HG03558 (cell line): ENCODE results near the gene STAT5A.

Experiments used
- ATAC-seq: cut with Tn5 transposase; IDR thresholded peaks from one replicate; pipeline ENCODE4 v1.9.1; 2021; ENCODE audit warnings: moderate number of reproducible peaks; ENCODE audit not compliant: unreplicated experiment; ENCODE audit errors: extremely low read depth

Gene STAT5A

DNA sequence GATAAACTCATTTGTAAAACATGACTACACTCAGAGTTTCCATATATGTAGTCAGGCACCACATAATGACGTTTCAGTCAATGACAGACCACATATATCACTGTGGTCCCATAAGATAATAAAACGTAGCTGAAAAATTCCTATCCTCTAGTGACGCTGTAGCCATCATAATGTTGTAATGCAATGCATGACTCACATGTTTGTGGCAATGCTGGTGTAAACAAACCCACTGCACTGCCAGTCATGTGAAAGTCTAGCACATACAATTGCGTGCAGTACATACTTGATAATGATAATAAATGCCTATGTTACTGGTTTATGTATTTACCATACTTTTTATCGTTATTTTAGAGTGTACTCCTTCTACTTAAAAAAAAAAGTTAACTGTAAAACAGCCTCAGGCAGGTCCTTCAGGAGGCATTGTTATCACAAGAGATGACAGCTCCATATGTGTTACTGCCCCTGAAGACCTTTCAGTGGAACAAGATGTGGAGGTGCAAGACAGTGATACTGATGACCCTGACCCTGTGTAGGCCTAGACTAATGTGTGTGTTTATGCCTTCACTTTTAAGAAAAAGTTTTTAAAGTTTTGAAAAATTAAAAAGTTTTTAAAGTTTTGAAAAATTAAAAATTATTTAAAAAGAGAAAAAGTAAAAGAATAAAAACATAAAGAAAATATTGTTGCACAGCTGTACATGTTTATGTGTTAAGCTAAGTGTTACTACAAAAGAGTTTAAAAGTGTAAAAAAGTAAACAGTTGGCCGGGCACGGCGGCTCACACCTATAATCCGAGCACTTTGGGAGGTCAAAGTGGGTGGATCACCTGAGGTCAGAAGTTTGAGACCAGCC lies 21.2 kb upstream of the STAT5A start:
- no peak for ATAC-seq

DNA sequence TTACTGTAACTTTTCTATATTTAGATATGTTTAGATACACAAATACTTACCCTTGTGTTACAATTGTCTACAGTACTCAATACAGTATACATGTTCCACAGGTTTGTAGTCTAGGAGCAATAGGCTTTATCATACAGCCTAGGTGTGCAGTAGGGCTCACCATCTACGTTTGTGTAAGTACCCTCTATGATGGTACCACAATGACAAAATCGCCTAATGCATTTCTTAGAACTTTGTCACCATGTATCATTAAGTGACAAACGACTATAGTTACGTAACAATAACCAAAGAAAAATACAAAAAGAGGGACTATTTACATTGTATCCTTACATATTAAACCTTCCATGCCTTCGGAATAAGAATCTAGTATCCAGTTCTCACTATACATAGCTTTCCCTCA lies 20.1 kb upstream of the STAT5A start:
- ATAC-seq = no peak

DNA sequence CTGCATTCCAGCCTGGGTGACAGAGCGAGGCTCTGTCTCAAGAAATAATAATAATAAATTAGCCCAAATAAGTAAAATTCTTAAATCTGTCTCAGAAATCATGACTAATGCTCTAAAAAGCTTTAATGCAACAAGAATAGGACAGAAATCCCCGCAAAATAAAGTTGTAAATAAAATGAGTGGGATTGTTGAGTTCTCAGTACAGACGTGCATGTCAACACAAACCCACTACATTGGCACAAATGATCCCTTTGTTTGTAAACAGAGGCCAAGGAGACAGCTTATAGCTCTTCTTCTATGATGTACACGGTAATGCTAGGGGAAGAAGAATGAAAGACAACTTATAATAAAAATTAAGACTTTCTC lies 18.1 kb upstream of the STAT5A start:
- ATAC-seq = no peak

DNA sequence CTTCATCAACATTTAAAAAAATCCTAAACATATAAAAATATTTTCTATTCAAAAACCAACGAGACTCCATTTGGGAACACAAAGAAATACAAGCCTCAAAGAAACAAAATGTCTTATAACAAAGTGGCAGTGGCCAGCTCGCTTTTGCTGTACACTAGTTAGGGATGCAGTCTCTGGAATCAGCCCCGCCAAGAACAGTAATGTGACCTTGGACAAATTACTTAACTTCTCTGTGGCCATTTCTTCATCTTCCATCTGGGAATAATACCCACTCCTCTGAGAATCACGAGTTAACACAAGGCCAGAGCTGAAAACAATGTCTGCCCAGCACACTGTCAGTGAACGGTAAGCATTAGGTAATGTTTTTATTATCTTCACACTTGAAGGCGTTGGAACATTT lies 17.7 kb upstream of the STAT5A start:
- no peak for ATAC-seq

- ATAC-seq = no peak
Observed at GRCh38 chr17:42271006-42271778, 17.1 kb upstream of the STAT5A start.

GRCh38 chr17:42271779-42272035 lies 16.6 kb upstream of the STAT5A start:
- no peak for ATAC-seq

DNA sequence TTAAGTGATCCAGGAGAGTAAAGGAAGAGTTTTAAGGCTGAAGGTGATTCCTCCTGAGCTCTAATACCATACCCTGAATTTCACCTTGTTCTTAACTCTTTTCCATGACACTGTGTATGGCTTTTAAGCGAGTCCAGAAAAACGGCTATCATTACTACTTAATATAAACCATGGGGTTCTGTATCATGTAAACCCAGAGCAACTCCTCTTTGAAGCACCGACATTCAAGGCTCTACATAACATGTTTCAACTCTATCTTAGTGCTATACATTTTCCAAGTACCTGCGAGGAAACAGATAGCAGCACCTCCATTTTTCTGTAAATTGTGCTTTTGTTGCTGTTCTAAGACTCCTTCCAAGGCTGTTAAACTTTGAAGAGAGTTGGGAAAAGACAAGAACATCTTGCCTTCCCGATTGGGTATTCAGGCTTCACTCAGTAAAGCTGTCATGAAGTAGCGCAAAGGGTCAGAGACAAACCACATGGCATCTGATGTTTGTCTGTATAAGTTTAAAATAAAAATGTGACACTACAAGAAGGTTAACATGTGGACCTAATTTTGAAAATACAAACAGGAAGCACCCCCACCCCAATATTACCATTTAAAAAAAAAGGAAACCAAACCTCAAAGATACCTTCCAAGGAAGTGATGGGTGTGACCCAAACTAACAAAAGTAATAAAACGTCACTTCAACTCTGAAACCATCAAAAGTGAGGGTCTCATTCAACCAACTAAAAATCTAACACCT lies 16.0 kb upstream of the STAT5A start:
- ATAC-seq = no peak

GRCh38 chr17:42273474-42274252 lies 14.6 kb upstream of the STAT5A start:
- no peak for ATAC-seq

DNA sequence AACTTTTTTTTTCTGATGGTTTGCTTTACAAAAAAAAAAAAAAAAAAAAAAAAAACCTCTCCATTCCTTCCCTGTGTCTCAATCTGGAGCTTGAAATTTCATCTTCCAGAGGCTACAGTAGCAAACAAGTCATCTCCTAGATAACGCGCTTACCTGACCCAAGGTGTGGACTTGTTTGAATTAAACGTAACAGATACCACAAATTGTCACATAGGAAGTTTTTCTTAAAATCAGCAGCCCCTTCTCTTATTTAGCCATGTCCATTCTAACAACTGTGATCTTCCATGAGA lies 14.1 kb upstream of the STAT5A start:
- no peak for ATAC-seq

GRCh38 chr17:42274812-42275526 lies 13.3 kb upstream of the STAT5A start:
- no peak for ATAC-seq

- no peak for ATAC-seq
Observed at GRCh38 chr17:42275527-42276358, 12.6 kb upstream of the STAT5A start.

DNA sequence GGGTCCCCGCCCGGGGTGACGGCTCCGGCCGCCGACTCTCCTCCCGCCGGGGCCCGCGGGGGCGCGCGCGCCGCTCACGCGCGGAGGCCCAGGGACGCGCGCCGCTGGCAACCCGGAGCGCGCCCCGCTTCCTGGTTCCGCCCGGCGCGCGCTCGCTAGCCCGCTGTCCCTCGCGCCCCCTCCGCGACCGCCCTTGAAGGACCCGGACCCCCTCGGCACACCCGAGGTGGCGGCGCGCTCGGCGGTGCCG lies 12.0 kb upstream of the STAT5A start, which contains the start of gene STAT5B:
Gene STAT5B, minus strand, starts transcription at position 33 of the 250 bp plus-strand sequence. CDS start 44,264 bp downstream, outside the sequence.
- ATAC-seq = no peak

- no peak for ATAC-seq
Observed at GRCh38 chr17:42276609-42277341, 11.5 kb upstream of the STAT5A start.

DNA sequence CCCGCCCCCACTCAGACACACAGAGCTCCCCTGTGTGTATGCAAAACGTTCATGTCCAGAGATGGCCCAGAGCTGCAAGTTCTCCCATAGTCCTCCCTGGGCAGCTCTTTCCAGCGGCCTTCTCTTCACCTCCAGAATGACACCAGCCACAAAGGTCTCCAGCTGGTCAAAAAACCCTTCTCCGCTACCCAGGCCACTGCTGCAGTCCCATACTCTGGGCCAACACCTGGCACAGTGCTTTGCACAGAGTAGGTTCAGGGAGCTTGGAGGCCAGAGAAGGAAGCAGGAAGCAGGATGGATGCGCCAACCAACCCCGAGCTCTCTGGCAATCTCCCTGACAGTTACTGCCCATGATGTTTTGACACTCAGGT lies 11.0 kb upstream of the STAT5A start:
- no peak for ATAC-seq

DNA sequence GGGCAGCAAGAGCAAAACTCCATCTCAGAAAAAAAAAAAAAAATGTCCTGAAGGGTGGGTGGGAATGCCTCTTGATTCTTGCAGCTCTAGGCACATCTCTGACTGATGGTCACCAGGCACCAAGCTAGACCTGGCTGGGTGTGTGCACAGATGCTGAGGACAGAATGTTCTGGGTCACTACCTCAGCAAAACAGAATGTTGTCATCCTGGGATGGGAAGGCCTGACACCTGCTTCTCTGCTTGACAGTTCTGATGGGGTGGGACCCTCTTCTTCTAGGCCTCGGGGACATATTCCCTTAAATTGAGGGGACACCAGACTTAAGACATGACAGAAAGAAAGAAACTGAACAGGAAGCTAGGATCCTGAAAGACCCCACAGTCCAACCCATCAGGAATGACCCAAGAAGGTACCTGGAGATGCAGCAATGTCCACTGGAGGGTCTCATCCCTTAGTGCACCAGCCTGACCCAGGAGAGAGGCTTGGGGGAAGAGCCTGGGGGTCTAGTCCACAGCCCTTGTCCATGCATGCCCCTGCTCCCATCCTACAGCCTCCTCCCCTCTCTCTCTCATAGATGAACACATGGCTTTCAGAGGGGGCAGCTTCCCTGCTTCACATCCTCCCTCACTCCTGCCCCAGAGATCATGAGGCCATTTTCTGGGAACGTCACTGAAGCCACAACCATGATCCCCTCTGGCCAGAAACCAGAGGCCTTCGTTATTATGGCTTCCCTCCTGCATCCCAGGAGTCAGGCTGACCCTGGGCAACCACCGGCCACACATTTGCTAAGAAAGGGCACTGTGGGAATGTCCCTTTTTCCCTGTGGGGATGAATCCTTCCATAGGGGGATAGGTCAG lies 8.3 kb upstream of the STAT5A start:
- no peak for ATAC-seq

GRCh38 chr17:42281571-42282096 lies 6.7 kb upstream of the STAT5A start:
- ATAC-seq = no peak

DNA sequence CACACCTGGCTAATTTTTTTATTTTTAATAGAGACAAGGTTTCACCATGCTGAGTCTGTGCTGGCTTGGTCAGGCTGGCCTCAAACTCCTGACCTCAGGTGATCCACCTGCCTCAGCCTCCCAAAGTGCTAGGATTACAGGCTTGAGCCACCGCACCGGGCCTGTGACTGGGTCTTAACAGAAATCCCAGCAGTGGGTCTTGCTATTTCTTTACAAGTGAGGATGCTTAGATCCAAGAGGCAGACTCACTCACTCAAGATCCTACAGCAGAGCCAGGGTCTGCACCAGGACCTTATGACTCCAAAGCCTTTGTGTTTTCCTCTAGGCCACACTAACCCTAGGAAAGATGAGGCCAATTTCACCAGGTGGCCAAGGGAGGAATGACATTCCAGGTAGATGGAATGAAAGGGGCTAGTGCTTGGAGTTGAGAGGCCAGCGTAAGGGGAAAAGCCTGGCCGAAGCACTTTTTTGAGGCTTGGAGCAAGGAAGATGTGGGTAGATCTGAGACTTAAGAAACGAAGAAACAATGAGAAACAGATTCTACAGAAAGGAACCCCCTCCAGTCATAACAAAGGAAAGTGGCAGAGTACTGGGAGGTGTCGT lies 5.7 kb upstream of the STAT5A start:
- no peak for ATAC-seq
